ENCODE results near the gene USP35. TPM values are rescaled to one million over a fixed set of nuclear protein-coding genes. Genes with fewer than 3 reads are reported as not detected.

USP35 gene
- total RNA-seq = 6.2 TPM
- long read RNA-seq = 0 reads

GRCh38 chr11:78188286-78189173 lies at the start of gene USP35, which contains the start of gene KCTD21:
TSS of gene USP35 (plus strand) at chr11:78188919. CDS start at chr11:78196246, 7,327 bp downstream.
TSS of gene KCTD21 (minus strand) at chr11:78188626. CDS start at chr11:78174554, 14,072 bp downstream.
- peak; percentile 99 for DNase-seq (ENCODE audit: missing footprints)
- peak; percentile 98 for ATAC-seq
- intact Hi-C loops (cut with DNase I) = loop anchor here (1.0 to 5.0 kb wide), 2 partner anchors 49 to 106 kb away; partner anchors contain the start of gene ALG8

- intact Hi-C loops (cut with DNase I) = loop anchor here (1.0 to 5.0 kb wide), 4 partner anchors 30 to 278 kb away; partner anchors contain the start of genes GAB2, KCTD21 and USP35
- ATAC-seq (peak; percentile 99), DNase-seq (ENCODE audit: missing footprints) (peak; percentile 98)
These were observed 49.0 kb upstream of the USP35 start, which contains the start of gene ALG8 for GRCh38 chr11:78139422-78140391. TSS of gene ALG8 (minus strand) at chr11:78139626. CDS start at chr11:78139588, 38 bp downstream.

- no peak for DNase-seq (ENCODE audit: missing footprints)
- intact Hi-C loops (cut with DNase I) = loop anchor here (5.0 kb wide), 1 partner anchor 277 kb away; the partner anchor contains the start of gene GAB2
- no peak for ATAC-seq
These were observed 48.2 kb upstream of the USP35 start for GRCh38 chr11:78140392-78141077.

- no peak for ATAC-seq
- DNase-seq (ENCODE audit: missing footprints) = no peak
- intact Hi-C loops (cut with DNase I) = no loop called here
These were observed 43.2 kb upstream of the USP35 start for GRCh38 chr11:78145511-78146025.

GRCh38 chr11:78147807-78148206 lies 40.9 kb upstream of the USP35 start:
- no peak for ATAC-seq
- intact Hi-C loops (cut with DNase I) = no loop called here

GRCh38 chr11:78149646-78150045 lies 39.1 kb upstream of the USP35 start:
- DNase-seq (ENCODE audit: missing footprints) (no peak), ATAC-seq (peak; percentile 48)
- intact Hi-C loops (cut with DNase I) = no loop called here

More at GRCh38 chr11:78147807-78148206, 40.9 kb upstream of the USP35 start:
- DNase-seq (ENCODE audit: missing footprints) = no peak

GRCh38 chr11:78150346-78150745 lies 38.4 kb upstream of the USP35 start:
- ATAC-seq (no peak), DNase-seq (ENCODE audit: missing footprints) (no peak)
- intact Hi-C loops (cut with DNase I) = no loop called here

- ATAC-seq (no peak), DNase-seq (ENCODE audit: missing footprints) (no peak)
- intact Hi-C loops (cut with DNase I) = no loop called here
These were observed 38.0 kb upstream of the USP35 start for GRCh38 chr11:78150754-78151153.

GRCh38 chr11:78151804-78152203 lies 36.9 kb upstream of the USP35 start:
- ATAC-seq (no peak), DNase-seq (ENCODE audit: missing footprints) (no peak)
- intact Hi-C loops (cut with DNase I) = no loop called here

- DNase-seq (ENCODE audit: missing footprints) (no peak), ATAC-seq (no peak)
- intact Hi-C loops (cut with DNase I) = no loop called here
These were observed 32.4 kb upstream of the USP35 start for GRCh38 chr11:78156127-78156844.

GRCh38 chr11:78158987-78159652 lies 29.6 kb upstream of the USP35 start:
- DNase-seq (ENCODE audit: missing footprints) = no peak
- intact Hi-C loops (cut with DNase I) = no loop called here
- no peak for ATAC-seq

GRCh38 chr11:78160557-78160956 lies 28.2 kb upstream of the USP35 start:
- no peak for DNase-seq (ENCODE audit: missing footprints)
- intact Hi-C loops (cut with DNase I) = loop anchor here (10.0 kb wide), 1 partner anchor 414 kb away; the partner anchor contains the start of gene NARS2
- no peak for ATAC-seq

- ATAC-seq (no peak), DNase-seq (ENCODE audit: missing footprints) (peak; percentile 13)
- intact Hi-C loops (cut with DNase I) = loop anchor here (10.0 kb wide), 1 partner anchor 413 kb away; the partner anchor contains the start of gene NARS2
These were observed 27.4 kb upstream of the USP35 start for GRCh38 chr11:78161346-78161745.

- ATAC-seq = no peak
- intact Hi-C loops (cut with DNase I) = loop anchor here (10.0 kb wide), 1 partner anchor 413 kb away; the partner anchor contains the start of gene NARS2
- DNase-seq (ENCODE audit: missing footprints) = peak; percentile 62
These were observed 26.8 kb upstream of the USP35 start for GRCh38 chr11:78161962-78162371.

GRCh38 chr11:78163828-78164227 lies 24.9 kb upstream of the USP35 start:
- DNase-seq (ENCODE audit: missing footprints) (no peak), ATAC-seq (peak; percentile 28)
- intact Hi-C loops (cut with DNase I) = loop anchor here (10.0 kb wide), 1 partner anchor 411 kb away; the partner anchor contains the start of gene NARS2

- no peak for ATAC-seq
- intact Hi-C loops (cut with DNase I) = loop anchor here (10.0 kb wide), 1 partner anchor 410 kb away; the partner anchor contains the start of gene NARS2
- no peak for DNase-seq (ENCODE audit: missing footprints)
These were observed 24.2 kb upstream of the USP35 start for GRCh38 chr11:78164471-78164870.

Measured in Right ventricle myocardium inferior (tissue), 1 donor.